T-helper 22 cell (primary cell): Measurements from ENCODE around the gene SOX1.
A peak's percentile ranks its signal among the peaks of the same experiment; 100 is the strongest.

Experiments
- DNase-seq: peaks from one replicate; pipeline ENCODE4 v3.0.0-alpha.2; 2020; ENCODE audit warnings: low read depth

Gene SOX1

DNA sequence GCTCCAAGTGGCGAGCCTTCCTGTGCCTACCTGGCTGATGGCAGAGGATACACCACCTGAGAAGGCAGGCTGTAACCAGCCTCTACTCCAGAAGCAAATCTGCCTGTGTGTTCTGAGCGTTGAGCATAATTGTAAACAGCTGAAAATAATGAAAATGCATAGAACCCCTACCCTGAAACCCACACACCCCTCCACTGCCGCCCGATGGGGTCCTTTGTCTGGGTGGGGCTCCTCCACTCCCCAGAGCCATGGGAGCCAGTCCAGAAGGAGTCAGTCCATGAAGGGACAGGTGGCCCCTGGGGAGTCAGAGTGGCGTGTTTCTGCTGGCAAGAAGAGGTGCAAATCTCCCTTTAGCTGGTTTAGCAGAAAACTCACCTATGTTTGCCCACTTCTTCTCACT lies 8.0 kb upstream of the SOX1 start:
- no peak for DNase-seq

DNA sequence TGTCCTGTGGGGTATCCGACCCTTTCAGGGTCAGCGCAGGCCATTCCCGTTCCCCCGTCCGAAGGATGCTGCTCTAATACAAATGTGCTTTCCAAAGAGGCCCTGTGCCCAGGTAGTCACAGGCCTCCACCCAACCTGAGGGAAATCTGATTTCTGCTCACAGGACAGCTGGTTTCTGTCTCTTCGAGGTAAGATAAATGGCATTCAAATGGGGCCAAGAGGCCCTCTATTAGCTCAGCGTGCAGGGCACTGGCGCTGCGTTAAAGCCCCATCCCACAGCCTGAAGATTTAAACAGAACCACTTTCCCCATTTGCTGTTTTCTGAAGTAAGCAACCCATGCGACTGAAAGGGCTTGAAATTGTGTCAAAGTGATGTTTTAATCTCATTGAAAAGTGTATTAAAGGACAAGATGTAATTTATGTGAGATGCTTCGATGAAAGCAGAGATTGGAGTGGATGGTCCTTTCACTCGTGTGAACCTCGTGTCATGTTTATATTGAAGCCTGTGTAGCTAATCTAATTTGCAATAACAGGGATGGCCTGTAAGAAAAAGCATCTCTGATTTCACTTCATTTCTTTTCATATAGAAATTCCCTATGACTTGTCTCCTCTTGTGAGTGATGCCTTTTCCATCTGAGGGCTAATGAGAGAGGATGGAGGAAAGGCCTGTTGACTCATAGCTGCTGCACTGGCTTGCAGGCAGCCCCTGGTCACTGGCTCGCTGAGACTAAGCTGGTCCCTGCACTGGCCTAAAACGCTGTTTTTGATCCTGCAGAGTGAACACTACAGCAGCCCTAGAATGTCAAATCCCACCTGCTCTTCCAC lies 7.3 kb upstream of the SOX1 start:
- no peak for DNase-seq

- no peak for DNase-seq
Observed at GRCh38 chr13:112060282-112060830, 6.6 kb upstream of the SOX1 start.

DNA sequence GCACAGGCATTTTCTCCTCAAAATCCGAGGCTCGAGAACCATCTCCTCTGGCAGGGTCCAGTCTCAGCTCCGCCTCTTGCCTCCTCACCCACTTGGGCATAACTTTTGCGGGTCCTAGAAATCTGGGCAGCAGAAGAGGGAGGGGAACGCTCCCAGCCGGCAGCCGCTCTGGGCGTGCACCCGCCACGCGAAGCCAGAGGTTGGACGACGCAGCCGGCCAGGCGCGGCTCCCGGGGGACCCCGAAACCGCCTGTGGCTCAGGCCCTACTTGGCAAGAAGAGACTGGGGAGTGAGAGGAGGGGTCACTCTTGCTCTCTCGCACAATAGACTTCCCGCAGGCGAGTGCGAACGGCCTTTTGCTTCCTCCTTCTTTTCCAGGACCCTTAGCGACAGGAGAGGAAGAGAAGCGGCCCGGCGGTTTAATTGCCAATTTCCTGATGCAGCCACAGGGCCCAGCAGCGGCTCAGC lies 6.0 kb upstream of the SOX1 start:
- DNase-seq = no peak

GRCh38 chr13:112061367-112062061 lies 5.4 kb upstream of the SOX1 start:
- DNase-seq = no peak

GRCh38 chr13:112062072-112062567 lies 4.8 kb upstream of the SOX1 start:
- DNase-seq = no peak

- DNase-seq = no peak
Observed at GRCh38 chr13:112062571-112063570, 4.1 kb upstream of the SOX1 start.

DNA sequence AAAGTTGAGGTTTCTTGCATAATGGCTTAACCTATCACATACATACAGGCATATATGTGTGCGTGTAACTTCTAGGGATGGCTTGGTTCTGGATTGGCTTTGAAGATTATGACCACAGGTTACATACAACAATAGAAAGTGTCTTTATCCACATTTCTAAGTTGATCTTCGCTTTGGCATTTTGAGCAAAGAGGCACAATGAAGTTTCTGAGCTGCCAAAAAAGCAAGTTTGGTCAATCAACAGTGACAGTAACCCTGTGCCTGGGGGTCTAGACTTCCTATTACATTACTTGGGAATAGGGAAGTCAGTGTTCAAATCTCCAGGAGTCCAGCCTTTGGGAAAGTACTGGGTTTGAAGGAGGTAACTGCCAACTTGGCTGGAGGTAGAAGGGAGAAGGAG lies 3.1 kb upstream of the SOX1 start:
- no peak for DNase-seq

DNA sequence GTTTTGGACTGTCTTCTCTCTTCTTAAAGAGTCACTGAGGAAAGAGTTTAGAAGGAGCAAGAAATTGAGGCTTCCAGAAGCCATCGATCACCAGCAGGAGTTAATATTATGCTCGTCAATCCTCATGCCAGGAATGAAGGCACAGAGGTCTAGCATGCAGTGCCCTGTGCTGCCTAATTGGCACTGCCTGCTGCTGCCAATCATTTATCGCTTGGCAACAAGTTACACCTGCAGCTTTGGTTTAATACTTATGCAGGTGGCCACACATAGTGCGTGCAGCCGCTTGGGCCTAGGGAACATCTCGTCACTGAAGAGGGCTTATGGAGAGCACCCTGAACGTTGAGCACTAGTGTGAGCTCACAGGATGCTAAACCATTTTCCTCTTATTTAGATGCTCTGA lies 2.7 kb upstream of the SOX1 start:
- no peak for DNase-seq

DNA sequence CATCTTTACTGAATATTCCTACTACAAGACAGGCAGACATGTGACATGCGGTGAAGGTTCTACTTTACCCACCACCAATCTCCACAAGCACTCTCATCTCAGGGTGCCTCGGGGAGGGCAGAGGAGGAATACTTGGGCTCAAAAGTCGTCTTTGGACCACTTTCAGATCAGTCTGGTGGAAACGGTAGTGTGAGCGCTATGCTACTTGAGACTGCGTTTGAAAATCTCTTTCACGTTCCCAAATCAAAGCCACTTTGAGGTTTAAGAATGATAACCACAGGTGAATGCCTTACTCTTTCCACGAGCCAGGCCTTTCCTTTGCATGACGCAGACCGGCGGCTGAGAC lies 1.5 kb upstream of the SOX1 start:
- no peak for DNase-seq

DNA sequence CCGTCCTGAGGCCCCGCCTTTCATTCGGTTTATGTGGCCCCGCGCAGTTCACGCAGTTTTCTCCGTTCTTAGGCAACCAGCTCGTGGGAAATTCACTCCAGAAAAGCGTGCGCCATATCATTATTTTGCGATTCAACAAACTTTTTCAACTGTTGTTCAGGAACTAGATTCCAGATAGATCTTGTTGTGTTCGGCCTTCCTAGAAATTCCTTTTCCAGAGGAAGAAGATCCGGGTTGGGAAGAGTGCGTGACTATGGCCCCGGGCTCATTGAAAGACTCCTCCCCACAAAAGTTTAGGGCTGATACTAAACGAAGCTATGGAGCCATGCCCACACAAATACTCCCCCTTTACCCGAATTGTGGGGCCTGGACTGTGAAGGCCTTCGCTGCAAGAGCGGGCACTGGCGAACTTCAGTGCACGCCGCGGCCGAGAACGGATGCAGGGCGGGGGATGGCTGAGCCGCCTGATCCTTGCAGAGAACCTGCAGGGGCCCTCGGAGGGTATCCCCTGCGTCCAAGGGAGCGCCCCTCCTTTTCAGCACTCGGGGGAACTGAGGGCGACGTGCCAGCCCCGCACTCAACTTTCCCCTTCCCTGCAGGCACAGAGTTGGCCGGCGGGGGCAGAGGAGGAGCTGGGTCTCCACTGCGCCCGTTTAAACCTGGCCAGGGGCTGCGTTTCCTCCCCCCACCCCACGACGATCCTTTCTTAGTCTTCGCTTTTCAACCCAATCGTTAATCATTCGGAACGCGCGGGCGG lies 904 bp upstream of the SOX1 start:
- no peak for DNase-seq

GRCh38 chr13:112066624-112067004 lies 335 bp upstream of the SOX1 start:
- DNase-seq = peak; percentile 22

DNA sequence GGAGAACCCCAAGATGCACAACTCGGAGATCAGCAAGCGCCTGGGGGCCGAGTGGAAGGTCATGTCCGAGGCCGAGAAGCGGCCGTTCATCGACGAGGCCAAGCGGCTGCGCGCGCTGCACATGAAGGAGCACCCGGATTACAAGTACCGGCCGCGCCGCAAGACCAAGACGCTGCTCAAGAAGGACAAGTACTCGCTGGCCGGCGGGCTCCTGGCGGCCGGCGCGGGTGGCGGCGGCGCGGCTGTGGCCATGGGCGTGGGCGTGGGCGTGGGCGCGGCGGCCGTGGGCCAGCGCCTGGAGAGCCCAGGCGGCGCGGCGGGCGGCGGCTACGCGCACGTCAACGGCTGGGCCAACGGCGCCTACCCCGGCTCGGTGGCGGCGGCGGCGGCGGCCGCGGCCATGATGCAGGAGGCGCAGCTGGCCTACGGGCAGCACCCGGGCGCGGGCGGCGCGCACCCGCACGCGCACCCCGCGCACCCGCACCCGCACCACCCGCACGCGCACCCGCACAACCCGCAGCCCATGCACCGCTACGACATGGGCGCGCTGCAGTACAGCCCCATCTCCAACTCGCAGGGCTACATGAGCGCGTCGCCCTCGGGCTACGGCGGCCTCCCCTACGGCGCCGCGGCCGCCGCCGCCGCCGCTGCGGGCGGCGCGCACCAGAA lies 1.1 kb downstream of the SOX1 start:
- no peak for DNase-seq

- no peak for DNase-seq
Observed at GRCh38 chr13:112068540-112069060, 1.7 kb downstream of the SOX1 start.

DNA sequence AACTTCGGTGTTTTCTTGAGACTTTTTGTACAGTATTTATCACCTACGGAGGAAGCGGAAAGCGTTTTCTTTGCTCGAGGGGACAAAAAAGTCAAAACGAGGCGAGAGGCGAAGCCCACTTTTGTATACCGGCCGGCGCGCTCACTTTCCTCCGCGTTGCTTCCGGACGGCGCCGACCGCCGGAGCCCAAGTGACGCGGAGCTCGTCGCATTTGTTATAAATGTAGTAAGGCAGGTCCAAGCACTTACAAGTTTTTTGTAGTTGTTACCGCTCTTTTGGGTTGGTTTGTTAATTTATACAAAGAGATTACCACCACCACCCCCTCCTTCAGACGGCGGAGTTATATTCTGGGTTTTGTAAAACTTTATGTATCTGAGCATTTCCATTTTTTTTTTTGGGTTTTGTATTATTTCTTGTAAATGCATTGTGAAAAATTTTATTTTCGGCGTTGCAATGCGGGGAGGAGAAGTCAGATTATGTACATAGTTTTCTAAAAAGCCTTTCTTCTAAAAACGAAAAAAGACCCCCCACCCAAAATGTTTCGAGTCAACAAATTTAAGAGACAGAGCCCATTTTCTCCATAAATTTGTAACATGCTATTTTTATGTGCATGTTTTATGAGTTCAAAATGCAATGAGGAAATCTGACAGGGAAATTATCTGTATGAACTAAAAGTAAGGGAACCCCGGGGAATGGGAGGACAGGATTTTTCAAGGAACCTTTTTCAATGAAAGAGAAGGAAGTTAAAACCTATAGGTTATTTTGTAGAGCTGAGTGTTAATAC lies 2.3 kb downstream of the SOX1 start:
- no peak for DNase-seq

DNA sequence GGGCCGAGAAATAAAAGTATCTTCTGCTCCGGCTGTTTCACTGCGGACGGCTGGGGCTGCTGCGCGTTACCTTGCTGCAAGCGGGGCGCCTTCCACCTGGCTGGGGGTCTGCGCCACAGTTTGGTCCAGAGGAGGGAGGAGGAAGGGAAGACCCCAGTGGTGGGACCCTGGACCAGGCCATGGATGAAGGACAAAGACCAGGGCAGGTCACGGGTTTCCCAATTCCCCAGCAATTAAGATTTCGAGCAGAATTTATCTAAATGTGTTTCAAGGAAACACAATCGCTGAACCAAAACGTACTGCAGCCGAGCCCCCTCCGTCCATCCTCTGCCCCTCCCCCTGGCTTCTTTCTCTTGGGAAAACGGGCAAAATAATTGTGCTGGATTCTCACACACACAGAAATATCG lies 2.9 kb downstream of the SOX1 start:
- no peak for DNase-seq

GRCh38 chr13:112071102-112071722 lies 4.3 kb downstream of the SOX1 start:
- no peak for DNase-seq

- no peak for DNase-seq
Observed at GRCh38 chr13:112071723-112072533, 5.0 kb downstream of the SOX1 start.
